Measurements from ENCODE around the gene MAVS.

DNA sequence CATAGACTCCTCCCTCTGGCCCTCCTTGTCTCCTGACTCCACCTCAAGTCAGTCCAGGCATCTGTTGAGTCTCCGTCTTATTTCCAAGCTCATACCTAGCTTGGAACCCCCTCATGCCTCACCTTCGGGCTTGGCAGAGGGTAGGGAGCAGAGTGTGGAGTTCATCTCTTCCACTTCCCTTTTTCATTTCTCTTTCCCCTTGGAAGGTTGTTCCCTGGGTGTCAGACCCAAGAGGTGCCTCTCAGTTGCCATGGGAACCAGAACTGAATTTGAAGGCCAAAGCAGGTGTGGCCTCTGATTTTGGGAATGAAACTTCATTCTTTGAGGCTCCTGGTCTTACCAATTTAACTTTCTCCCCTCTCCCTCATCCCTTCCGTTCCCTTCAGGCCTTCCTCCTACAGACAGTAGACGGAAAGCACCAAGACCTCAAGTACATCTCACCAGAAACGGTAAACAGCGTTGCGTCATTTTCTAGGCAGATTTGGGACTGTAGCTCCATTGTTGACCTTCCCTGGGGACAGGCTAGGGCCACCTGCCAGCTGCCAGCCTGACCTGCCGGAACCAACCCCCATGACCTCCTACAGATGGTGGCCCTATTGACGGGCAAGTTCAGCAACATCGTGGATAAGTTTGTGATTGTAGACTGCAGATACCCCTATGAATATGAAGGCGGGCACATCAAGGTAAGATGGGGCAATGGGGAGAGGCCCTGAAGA is 44.0 kb upstream of the MAVS start:
- TF ChIP-seq TARDBP (IDR thresholded peaks at IDR 0.05) = no peak
- no peak for TF ChIP-seq BHLHE40 (IDR thresholded peaks at IDR 0.05; ENCODE audit: borderline replicate concordance)
- no peak for TF ChIP-seq NFRKB (IDR thresholded peaks at IDR 0.05)
- no peak for TF ChIP-seq SP1 (IDR thresholded peaks at IDR 0.05)
